HepG2 (cell line): ENCODE results near the gene JMJD1C. TPM values are rescaled to one million over a fixed set of nuclear protein-coding genes. Genes with fewer than 3 reads are reported as not detected.

Experiments
- CHCHD3 ChIP-seq: sonication (generic); formaldehyde crosslinking; IDR thresholded peaks from 2 replicates; pipeline ENCODE4 v1.8.0; 2022; ENCODE audit warnings: mild to moderate bottlenecking, missing genetic modification reagents, moderate library complexity
- FOXO1 ChIP-seq: sonication (generic); formaldehyde crosslinking; IDR thresholded peaks from 2 replicates; pipeline ENCODE4 v1.4.0; 2020; ENCODE audit warnings: missing genetic modification reagents
- PHB2 ChIP-seq: fragments of 450-650 bp; IDR thresholded peaks from 2 replicates; pipeline ENCODE4 v1.6.1; 2018; ENCODE audit not compliant: partially characterized antibody
- SMARCE1 ChIP-seq: fragments of 450-650 bp; IDR thresholded peaks from 2 replicates; pipeline ENCODE4 v1.6.1; 2017; ENCODE audit warnings: borderline replicate concordance
- SMYD3 ChIP-seq: sonication (generic); formaldehyde crosslinking; IDR thresholded peaks from 2 replicates; pipeline ENCODE4 v1.8.1; 2023; ENCODE audit warnings: mild to moderate bottlenecking, missing genetic modification reagents
- SNAPC2 ChIP-seq: sonication (generic); formaldehyde crosslinking; IDR thresholded peaks from 2 replicates; pipeline ENCODE4 v1.8.1; 2022; ENCODE audit warnings: mild to moderate bottlenecking, missing genetic modification reagents
- ZBTB21 ChIP-seq: sonication (generic); formaldehyde crosslinking; IDR thresholded peaks from 2 replicates; pipeline ENCODE4 v1.4.0; 2020; ENCODE audit warnings: missing genetic modification reagents
- ZNF224 ChIP-seq: sonication (generic); formaldehyde crosslinking; IDR thresholded peaks from 2 replicates; pipeline ENCODE4 v1.5.0; 2020; ENCODE audit warnings: mild to moderate bottlenecking, missing genetic modification reagents
- ZNF430 ChIP-seq: sonication (generic); formaldehyde crosslinking; IDR thresholded peaks from 2 replicates; pipeline ENCODE4 v1.9.0; 2021; ENCODE audit warnings: mild to moderate bottlenecking, missing genetic modification reagents
- ZNF446 ChIP-seq: sonication (generic); formaldehyde crosslinking; IDR thresholded peaks from 2 replicates; pipeline ENCODE4 v1.5.0; 2020; ENCODE audit warnings: mild to moderate bottlenecking, missing genetic modification reagents
- ZNF546 ChIP-seq: sonication (generic); formaldehyde crosslinking; conservative IDR thresholded peaks from 2 replicates; pipeline ENCODE4 v1.8.1; 2023; ENCODE audit warnings: mild to moderate bottlenecking, missing genetic modification reagents
- ZNF607 ChIP-seq: sonication (generic); formaldehyde crosslinking; IDR thresholded peaks from 2 replicates; pipeline ENCODE4 v1.5.1; 2020; ENCODE audit warnings: missing genetic modification reagents, mild to moderate bottlenecking, borderline replicate concordance
- ZNF687 ChIP-seq: sonication (generic); formaldehyde crosslinking; IDR thresholded peaks from 2 replicates; pipeline ENCODE4 v1.5.1; 2020; ENCODE audit warnings: mild to moderate bottlenecking, missing genetic modification reagents, moderate library complexity
- ZNF780A ChIP-seq: sonication (generic); formaldehyde crosslinking; IDR thresholded peaks from 2 replicates; pipeline ENCODE4 v1.8.0; 2022; ENCODE audit warnings: mild to moderate bottlenecking, missing genetic modification reagents, moderate library complexity
- ZZZ3 ChIP-seq: sonication (generic); formaldehyde crosslinking; IDR thresholded peaks from 2 replicates; pipeline ENCODE4 v1.4.0; 2020; ENCODE audit warnings: missing genetic modification reagents, mild to moderate bottlenecking, borderline replicate concordance
- polyA plus RNA-seq, 8 experiments: library from polyadenylated mRNA; depleted of rRNA in 3 of 8; stranded (reverse) in 7 of 8; unstranded in 1 of 8; fragments of >200 nt; fragmentation: Illumina TruSeq in 4 of 8; extraction: Trizol in 4 of 8; gene quantifications; 2 replicates each; pipeline versions ENCODE4 v1.2.1 to v1.2.3, GENCODE V29; 2011 to 2016; ENCODE audit warnings: low read depth in 4 of 8, missing spikeins in 1 of 8, mixed read lengths in 1 of 8; ENCODE audit not compliant: insufficient read depth in 1 of 8
- total RNA-seq, 5 experiments: library from RNA; depleted of rRNA; stranded (reverse); fragments of >200 nt; fragmentation: Illumina TruSeq; extraction: Trizol; gene quantifications; 2 replicates each; pipeline ENCODE4 v1.2.3, GENCODE V29; 2016; ENCODE audit warnings: low read depth in 1 of 5
- TF ChIP-seq, protein P1 (sequence below): sonication (generic); formaldehyde crosslinking; IDR thresholded peaks from 2 replicates; pipeline ENCODE4 v1.4.0; 2020; ENCODE audit warnings: missing genetic modification reagents, mild to moderate bottlenecking, borderline replicate concordance
- TF ChIP-seq, protein P2 (sequence below): IDR thresholded peaks from 2 replicates; pipeline ENCODE4 v1.6.1; 2016; ENCODE audit warnings: low read depth, missing genetic modification reagents, missing compliant biosample characterization
- TF ChIP-seq, protein P3 (sequence below): sonication (generic); formaldehyde crosslinking; conservative IDR thresholded peaks from 2 replicates; pipeline ENCODE4 v1.8.1; 2023; ENCODE audit warnings: missing genetic modification reagents

Gene JMJD1C
- total and polyA plus RNA-seq, 2 of the 13 experiments (the other 11 are each of a cell fraction or from before 2014, with no cell fraction given), result 42.3 to 42.7 TPM

DNA sequence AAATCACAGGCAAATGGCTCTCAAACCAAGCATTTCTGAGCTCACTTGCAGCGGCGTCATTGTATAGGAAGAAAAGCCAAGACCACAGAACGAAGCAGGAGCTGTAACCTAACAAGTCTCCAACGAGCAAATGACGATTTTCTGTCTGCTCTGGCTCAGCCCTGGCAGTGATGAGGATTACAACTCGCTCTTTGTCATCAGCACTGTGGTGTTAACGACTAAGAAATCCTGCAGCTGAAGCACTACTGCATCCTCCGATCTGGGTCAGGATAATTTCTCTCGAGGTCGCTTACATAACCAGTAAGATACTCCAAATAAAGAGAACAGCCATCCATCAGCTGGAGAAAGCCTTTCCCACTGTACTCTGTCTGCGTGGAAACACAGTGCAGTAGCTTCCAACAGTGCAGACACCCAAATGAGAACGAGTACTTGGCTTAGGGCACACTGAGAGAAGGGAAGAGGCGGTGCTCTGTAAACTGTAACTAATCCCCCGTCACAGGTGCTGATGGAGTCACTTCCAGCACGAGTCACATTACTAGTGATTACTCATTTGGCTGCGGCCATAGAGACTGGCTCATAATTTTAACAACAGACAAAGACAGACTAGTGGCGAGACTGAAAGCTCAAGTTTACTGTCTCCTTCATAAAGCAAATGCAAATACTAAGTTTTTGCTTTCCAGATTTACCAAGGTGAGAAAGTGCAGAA is 196.8 kb downstream of the JMJD1C start (continued):
- peak; percentile 83 for TF ChIP-seq SMYD3 (CRISPR knock-in tag)
- TF ChIP-seq CHCHD3, result no peak
- no peak for TF ChIP-seq FOXO1 (CRISPR knock-in tag)
- TF ChIP-seq ZNF780A (CRISPR knock-in tag), result no peak
- TF ChIP-seq PHB2, result no peak
- TF ChIP-seq SMARCE1, result no peak
- TF ChIP-seq ZNF546 (CRISPR knock-in tag), result no peak
- TF ChIP-seq, protein P1, sequence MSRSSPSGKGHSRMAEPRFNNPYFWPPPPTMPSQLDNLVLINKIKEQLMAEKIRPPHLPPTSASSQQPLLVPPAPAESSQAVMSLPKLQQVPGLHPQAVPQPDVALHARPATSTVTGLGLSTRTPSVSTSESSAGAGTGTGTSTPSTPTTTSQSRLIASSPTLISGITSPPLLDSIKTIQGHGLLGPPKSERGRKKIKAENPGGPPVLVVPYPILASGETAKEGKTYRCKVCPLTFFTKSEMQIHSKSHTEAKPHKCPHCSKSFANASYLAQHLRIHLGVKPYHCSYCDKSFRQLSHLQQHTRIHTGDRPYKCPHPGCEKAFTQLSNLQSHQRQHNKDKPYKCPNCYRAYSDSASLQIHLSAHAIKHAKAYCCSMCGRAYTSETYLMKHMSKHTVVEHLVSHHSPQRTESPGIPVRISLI (CRISPR knock-in tag), result peak; percentile 24; the same call in 1 of the 2 replicates
- peak; percentile 78 for TF ChIP-seq ZBTB21 (CRISPR knock-in tag)
- TF ChIP-seq ZNF446, result no peak
- TF ChIP-seq, protein P2, sequence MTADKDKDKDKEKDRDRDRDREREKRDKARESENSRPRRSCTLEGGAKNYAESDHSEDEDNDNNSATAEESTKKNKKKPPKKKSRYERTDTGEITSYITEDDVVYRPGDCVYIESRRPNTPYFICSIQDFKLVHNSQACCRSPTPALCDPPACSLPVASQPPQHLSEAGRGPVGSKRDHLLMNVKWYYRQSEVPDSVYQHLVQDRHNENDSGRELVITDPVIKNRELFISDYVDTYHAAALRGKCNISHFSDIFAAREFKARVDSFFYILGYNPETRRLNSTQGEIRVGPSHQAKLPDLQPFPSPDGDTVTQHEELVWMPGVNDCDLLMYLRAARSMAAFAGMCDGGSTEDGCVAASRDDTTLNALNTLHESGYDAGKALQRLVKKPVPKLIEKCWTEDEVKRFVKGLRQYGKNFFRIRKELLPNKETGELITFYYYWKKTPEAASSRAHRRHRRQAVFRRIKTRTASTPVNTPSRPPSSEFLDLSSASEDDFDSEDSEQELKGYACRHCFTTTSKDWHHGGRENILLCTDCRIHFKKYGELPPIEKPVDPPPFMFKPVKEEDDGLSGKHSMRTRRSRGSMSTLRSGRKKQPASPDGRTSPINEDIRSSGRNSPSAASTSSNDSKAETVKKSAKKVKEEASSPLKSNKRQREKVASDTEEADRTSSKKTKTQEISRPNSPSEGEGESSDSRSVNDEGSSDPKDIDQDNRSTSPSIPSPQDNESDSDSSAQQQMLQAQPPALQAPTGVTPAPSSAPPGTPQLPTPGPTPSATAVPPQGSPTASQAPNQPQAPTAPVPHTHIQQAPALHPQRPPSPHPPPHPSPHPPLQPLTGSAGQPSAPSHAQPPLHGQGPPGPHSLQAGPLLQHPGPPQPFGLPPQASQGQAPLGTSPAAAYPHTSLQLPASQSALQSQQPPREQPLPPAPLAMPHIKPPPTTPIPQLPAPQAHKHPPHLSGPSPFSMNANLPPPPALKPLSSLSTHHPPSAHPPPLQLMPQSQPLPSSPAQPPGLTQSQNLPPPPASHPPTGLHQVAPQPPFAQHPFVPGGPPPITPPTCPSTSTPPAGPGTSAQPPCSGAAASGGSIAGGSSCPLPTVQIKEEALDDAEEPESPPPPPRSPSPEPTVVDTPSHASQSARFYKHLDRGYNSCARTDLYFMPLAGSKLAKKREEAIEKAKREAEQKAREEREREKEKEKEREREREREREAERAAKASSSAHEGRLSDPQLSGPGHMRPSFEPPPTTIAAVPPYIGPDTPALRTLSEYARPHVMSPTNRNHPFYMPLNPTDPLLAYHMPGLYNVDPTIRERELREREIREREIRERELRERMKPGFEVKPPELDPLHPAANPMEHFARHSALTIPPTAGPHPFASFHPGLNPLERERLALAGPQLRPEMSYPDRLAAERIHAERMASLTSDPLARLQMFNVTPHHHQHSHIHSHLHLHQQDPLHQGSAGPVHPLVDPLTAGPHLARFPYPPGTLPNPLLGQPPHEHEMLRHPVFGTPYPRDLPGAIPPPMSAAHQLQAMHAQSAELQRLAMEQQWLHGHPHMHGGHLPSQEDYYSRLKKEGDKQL (CRISPR knock-in tag), result no peak
- peak; percentile 84; the same call in 1 of the 2 replicates for TF ChIP-seq ZNF607 (CRISPR knock-in tag)
- TF ChIP-seq, protein P3, sequence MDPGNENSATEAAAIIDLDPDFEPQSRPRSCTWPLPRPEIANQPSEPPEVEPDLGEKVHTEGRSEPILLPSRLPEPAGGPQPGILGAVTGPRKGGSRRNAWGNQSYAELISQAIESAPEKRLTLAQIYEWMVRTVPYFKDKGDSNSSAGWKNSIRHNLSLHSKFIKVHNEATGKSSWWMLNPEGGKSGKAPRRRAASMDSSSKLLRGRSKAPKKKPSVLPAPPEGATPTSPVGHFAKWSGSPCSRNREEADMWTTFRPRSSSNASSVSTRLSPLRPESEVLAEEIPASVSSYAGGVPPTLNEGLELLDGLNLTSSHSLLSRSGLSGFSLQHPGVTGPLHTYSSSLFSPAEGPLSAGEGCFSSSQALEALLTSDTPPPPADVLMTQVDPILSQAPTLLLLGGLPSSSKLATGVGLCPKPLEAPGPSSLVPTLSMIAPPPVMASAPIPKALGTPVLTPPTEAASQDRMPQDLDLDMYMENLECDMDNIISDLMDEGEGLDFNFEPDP (CRISPR knock-in tag), result no peak
- TF ChIP-seq ZZZ3 (CRISPR knock-in tag), result no peak
- no peak for TF ChIP-seq ZNF687 (CRISPR knock-in tag)
- TF ChIP-seq ZNF224, result 0 out of 2 replicates have a peak, but pooled peaks have one; percentile 58
- 0 out of 2 replicates have a peak, but pooled peaks have one; percentile 69 for TF ChIP-seq SNAPC2 (CRISPR knock-in tag)
- TF ChIP-seq ZNF430 (CRISPR knock-in tag), result no peak
